ENCODE data around the gene BCLAF3.
A peak's percentile ranks its signal among the peaks of the same experiment; 100 is the strongest.

The BCLAF3 gene

DNA sequence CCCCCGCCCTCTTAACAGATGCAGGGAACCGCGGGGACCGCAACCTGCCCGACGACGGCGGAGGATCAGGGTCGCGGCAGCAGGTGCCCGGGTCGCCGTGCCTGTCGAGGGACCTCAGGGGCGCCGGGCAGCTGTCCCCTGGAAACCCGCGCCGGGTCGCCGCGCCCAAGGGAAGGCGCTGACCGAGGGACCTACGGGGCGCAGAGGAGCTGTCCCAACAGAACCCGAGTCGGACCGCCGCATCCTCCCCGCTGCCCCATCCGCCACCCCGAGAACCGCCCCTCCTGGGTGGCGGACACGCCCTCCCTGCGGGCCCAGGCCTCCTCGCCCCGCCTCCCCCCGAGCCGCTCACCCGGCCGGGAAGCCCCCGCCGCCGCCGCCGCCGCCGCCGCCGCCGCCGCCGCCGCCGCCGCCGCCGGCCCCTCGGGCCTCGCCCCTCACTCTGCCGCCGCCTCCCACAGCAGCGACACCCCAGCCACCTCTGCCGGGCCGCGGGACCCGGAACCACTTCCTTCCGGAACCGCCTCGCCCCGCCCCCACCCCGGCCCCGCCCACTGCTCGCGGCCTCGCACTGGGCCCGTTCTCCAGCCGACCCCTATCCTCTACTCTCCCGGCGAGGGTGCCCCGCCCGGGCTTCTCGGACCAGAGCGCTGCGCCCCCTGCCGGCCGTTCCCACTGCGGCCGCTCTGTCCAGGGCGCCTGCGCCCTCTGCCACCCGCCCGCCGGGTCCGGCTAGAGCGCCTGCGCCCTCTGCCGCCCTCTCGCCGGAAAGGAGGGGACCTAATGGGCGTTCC lies at the start of gene BCLAF3:
BCLAF3 (minus strand) TSS at position 506 of the 794 bp plus-strand sequence. CDS start 20,797 bp downstream, outside the sequence.
- H3K27ac Mint-ChIP-seq = no peak within 1 kb of the TSS
- TF ChIP-seq, protein P1, sequence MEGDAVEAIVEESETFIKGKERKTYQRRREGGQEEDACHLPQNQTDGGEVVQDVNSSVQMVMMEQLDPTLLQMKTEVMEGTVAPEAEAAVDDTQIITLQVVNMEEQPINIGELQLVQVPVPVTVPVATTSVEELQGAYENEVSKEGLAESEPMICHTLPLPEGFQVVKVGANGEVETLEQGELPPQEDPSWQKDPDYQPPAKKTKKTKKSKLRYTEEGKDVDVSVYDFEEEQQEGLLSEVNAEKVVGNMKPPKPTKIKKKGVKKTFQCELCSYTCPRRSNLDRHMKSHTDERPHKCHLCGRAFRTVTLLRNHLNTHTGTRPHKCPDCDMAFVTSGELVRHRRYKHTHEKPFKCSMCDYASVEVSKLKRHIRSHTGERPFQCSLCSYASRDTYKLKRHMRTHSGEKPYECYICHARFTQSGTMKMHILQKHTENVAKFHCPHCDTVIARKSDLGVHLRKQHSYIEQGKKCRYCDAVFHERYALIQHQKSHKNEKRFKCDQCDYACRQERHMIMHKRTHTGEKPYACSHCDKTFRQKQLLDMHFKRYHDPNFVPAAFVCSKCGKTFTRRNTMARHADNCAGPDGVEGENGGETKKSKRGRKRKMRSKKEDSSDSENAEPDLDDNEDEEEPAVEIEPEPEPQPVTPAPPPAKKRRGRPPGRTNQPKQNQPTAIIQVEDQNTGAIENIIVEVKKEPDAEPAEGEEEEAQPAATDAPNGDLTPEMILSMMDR (IDR thresholded peaks at IDR 0.05) = peak; percentile 60
- H3K4me1 Mint-ChIP-seq = peaks cover 8% of the 10 kb centered on the region
- peak within 1 kb of the TSS; percentile 86 for H3K4me3 Mint-ChIP-seq
- DNase-seq = peak; percentile 89
- H3K36me3 Mint-ChIP-seq (ENCODE audit: low read depth) = peaks cover 17% of the 10 kb centered on the region
- H3K9me3 Mint-ChIP-seq = peaks cover 48% of the 10 kb centered on the region
- peaks cover 6% of the 10 kb centered on the region for H3K27me3 Mint-ChIP-seq (ENCODE audit: low read depth, poor library complexity)

DNA sequence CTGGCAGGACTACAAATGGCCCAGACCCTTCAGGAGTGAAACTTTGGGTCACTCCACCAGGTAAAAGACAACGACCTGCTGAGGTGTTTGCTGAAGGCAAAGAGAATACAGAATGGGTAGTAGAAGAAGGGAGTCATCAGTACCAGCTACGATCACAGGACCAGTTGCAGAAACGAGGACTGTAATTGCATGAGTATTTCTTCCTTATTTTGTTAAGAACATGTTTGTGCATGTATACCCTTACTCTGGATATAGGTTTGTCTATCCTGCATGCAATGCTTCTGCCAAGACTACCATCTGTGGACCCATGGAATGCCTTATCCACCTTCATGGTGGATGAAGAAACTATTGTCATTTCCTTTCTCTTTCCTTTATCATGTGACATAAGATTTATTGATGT lies 48.1 kb upstream of the BCLAF3 start:
- H3K4me3 Mint-ChIP-seq = no peak overlapping the region
- peaks cover 53% of the 10 kb centered on the region for H3K9me3 Mint-ChIP-seq
- H3K4me1 Mint-ChIP-seq = no peaks in the 10 kb centered on the region
- no peak for DNase-seq
- peaks cover 5% of the 10 kb centered on the region for H3K27me3 Mint-ChIP-seq (ENCODE audit: low read depth, poor library complexity)
- TF ChIP-seq, protein P1 (IDR thresholded peaks at IDR 0.05) = no peak
- H3K36me3 Mint-ChIP-seq (ENCODE audit: low read depth) = peaks cover 5% of the 10 kb centered on the region
- H3K27ac Mint-ChIP-seq = no peak overlapping the region

DNA sequence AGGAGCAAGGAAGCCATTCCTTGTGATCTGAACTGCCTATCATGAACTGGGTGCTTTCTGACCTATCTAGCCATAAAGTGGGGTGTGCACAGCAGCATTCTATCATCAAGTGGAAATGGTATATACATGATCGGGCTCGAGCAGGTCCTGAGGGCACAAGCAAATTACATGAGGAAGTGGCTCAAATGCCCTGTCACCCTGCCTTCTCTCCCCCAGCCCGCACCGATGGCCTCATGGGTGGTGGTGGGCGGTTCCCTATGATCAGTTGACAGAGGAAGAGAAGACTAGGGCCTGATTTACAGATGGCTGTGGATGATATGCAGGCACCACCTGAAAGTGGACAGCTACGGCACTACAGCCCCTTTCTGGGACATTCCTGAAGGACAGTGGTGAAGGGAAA lies 46.3 kb upstream of the BCLAF3 start:
- peaks cover 5% of the 10 kb centered on the region for H3K36me3 Mint-ChIP-seq (ENCODE audit: low read depth)
- no peak for DNase-seq
- TF ChIP-seq, protein P1 (IDR thresholded peaks at IDR 0.05) = no peak
- H3K27me3 Mint-ChIP-seq (ENCODE audit: low read depth, poor library complexity) = peaks cover 9% of the 10 kb centered on the region
- H3K9me3 Mint-ChIP-seq = peaks cover 46% of the 10 kb centered on the region
- no peak overlapping the region for H3K27ac Mint-ChIP-seq
- no peak overlapping the region for H3K4me3 Mint-ChIP-seq
- H3K4me1 Mint-ChIP-seq = no peaks in the 10 kb centered on the region

DNA sequence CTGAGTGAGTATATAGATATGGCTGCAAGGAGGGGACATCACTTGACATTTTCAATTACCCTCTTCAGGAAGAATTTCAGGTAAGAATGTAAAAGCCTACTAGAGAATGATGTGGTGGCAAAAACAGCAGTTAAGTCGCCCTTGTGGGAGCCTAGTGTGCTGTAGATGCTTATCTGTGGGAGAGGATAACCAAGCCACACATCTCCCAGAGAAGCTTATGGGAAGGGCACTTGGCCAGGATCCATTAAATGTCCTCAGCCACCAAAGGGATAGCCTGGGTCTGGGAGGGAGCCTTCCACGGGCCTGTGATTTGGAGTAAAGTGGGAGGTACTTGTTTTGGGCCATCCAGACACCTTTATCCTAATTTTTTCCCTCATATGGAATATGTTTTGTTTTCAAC lies 41.3 kb upstream of the BCLAF3 start:
- H3K36me3 Mint-ChIP-seq (ENCODE audit: low read depth) = peaks cover under 1% of the 10 kb centered on the region
- peaks cover 4% of the 10 kb centered on the region for H3K27me3 Mint-ChIP-seq (ENCODE audit: low read depth, poor library complexity)
- no peak overlapping the region for H3K27ac Mint-ChIP-seq
- peaks cover 48% of the 10 kb centered on the region for H3K9me3 Mint-ChIP-seq
- H3K4me1 Mint-ChIP-seq = no peaks in the 10 kb centered on the region
- TF ChIP-seq, protein P1 (IDR thresholded peaks at IDR 0.05) = no peak
- no peak overlapping the region for H3K4me3 Mint-ChIP-seq
- no peak for DNase-seq

DNA sequence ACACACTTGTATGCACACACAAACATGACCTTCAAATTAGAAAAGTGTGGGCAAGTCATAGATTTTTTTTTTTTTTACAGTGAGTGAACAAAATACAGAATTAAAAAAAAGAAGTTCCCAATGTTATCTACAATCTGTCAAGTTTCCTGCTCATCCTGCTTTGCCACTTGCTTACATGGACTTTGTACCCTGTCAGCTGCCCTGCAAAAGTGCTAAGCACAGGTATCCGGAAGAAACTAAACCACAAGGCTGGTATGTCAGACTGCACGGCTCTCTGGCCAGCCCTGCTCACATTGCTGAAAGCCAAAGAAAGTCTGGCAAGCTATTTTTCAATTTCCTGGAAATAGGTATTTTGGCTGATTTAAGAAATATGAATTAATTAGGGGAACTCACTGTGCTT lies 38.9 kb upstream of the BCLAF3 start:
- Mint-ChIP-seq H3K36me3 (ENCODE audit: low read depth) (peaks cover 4% of the 10 kb centered on the region), H3K4me1 (no peaks in the 10 kb centered on the region), H3K9me3 (peaks cover 49% of the 10 kb centered on the region), H3K27ac (no peak overlapping the region), H3K4me3 (no peak overlapping the region), H3K27me3 (ENCODE audit: low read depth, poor library complexity) (peaks cover 4% of the 10 kb centered on the region)
- TF ChIP-seq, protein P1 (IDR thresholded peaks at IDR 0.05) = no peak
- no peak for DNase-seq

DNA sequence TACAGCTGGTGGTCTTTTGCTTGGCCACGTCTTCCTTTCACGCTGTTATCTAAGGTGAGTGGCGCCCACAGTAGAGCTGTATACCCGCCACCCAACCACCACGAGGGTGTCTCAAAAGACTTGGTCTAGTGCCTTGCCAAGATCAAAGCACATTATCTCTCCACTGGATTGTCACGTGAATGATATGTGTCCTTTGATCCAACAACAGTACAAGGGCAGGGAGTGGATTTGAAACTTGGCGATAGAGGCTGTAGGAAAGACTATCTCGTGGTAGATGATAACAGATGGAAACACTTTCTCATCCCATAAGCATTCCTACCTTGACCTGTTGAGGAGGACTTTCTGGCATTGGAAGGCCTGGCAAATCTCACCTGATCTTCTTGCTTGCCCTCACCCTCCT lies 37.7 kb upstream of the BCLAF3 start:
- no peak overlapping the region for H3K4me3 Mint-ChIP-seq
- TF ChIP-seq, protein P1 (IDR thresholded peaks at IDR 0.05) = no peak
- no peak overlapping the region for H3K27ac Mint-ChIP-seq
- H3K27me3 Mint-ChIP-seq (ENCODE audit: low read depth, poor library complexity) = peaks cover 4% of the 10 kb centered on the region
- peaks cover 52% of the 10 kb centered on the region for H3K9me3 Mint-ChIP-seq
- H3K36me3 Mint-ChIP-seq (ENCODE audit: low read depth) = peaks cover 6% of the 10 kb centered on the region
- DNase-seq = no peak
- H3K4me1 Mint-ChIP-seq = no peaks in the 10 kb centered on the region
